HCT116 (cell line): ENCODE measurements around the gene RANBP10. TPM values are rescaled to one million over a fixed set of nuclear protein-coding genes. Genes with fewer than 3 reads are reported as not detected.

ENCODE experiments used
- ATAC-seq: fragments of 200-7000 bp; cut with Tn5 transposase; 2 replicates; pipeline ENCODE4 v1.9.1; 2020; ENCODE audit warnings: mild to moderate bottlenecking, moderate library complexity
- BruUV-seq: library from RNA; stranded (reverse); fragments of 400-500 nt; replicated peaks from 2 replicates; lab custom pipeline; 2021; lab: Mats Ljungman, UMichigan
- CTCF ChIA-PET: fragments of 300-600 bp; sonication (Branson Sonifier 250); formaldehyde crosslinking; loops from one replicate; lab custom pipeline; 2021; ENCODE audit warnings: antibody characterized with exemption; lab: Charles Lee
- POLR2A ChIA-PET: fragments of 300-600, 350-600 bp; sonication (Branson Sonifier 250); formaldehyde crosslinking; loops from one replicate; lab custom pipeline; 2021; ENCODE audit warnings: antibody characterized with exemption; lab: Charles Lee
- RAD21 ChIA-PET, 2 experiments: fragments of 300-600 bp; sonication (Branson Sonifier 250); formaldehyde crosslinking; loops; one replicate each; lab custom pipeline; 2023; ENCODE audit warnings: low total read pairs in 2 of 2; ENCODE audit not compliant: uncharacterized antibody in 2 of 2, unreplicated experiment in 2 of 2, low non-redundant PET in 1 of 2; lab: Charles Lee
- DNase-seq: peaks from one replicate; pipeline ENCODE4 v3.0.0-alpha.2; 2010; ENCODE audit warnings: low read depth, low spot score
- H2AFZ ChIP-seq: fragments of 200-600 bp; shearing (Covaris generic), sonication (generic); 2 replicates; pipeline ENCODE4 v1.6.1; 2017; ENCODE audit warnings: low read depth, mixed run types, mixed read lengths, antibody characterized with exemption, low read length; ENCODE audit not compliant: poor library complexity, severe bottlenecking
- H3K27ac ChIP-seq: 2 replicates; pipeline ENCODE4 v1.5.1; 2012; ENCODE audit warnings: low read depth, low read length
- H3K27me3 ChIP-seq: fragments of 200-600 bp; sonication (generic); 2 replicates; pipeline ENCODE4 v1.6.1; 2016; ENCODE audit warnings: mixed run types, low read length, mixed read lengths; ENCODE audit not compliant: insufficient read depth
- H3K36me3 ChIP-seq, 2 experiments: fragments of 200-500 bp in 1 of 2; fragments of 200-600 bp in 1 of 2; sonication (Bioruptor generic) in 1 of 2; sonication (generic) in 1 of 2; 2 replicates each; pipeline versions ENCODE4 v1.5.1 to v1.6.1; 2014 to 2016; ENCODE audit warnings: low read length in 2 of 2, inconsistent platforms in 1 of 2, mixed read lengths in 1 of 2, mixed run types in 1 of 2; ENCODE audit not compliant: insufficient read depth in 2 of 2, control insufficient read depth in 1 of 2
- H3K4me1 ChIP-seq, 2 experiments: fragments of 200-600 bp in 1 of 2; sonication (generic) in 1 of 2; 2 replicates each; pipeline versions ENCODE4 v1.5.1 to v1.6.1; 2012 to 2017; ENCODE audit warnings: low read length in 2 of 2, inconsistent platforms in 1 of 2, mild to moderate bottlenecking in 1 of 2, mixed read lengths in 1 of 2, mixed run types in 1 of 2, moderate library complexity in 1 of 2; ENCODE audit not compliant: insufficient read depth in 2 of 2, control insufficient read depth in 1 of 2
- H3K4me2 ChIP-seq: fragments of 200-600 bp; sonication (generic); 2 replicates; pipeline ENCODE4 v1.6.1; 2017; ENCODE audit warnings: mixed run types, low read length, mixed read lengths
- H3K4me3 ChIP-seq, 2 experiments: fragments of 200-600 bp in 1 of 2; sonication (generic) in 1 of 2; replicated peaks in 1 of 2; 2 replicates each; pipeline ENCODE4 v1.5.1; 2011 to 2016; ENCODE audit warnings: low read length in 2 of 2, control low read depth in 1 of 2, low read depth in 1 of 2, mild to moderate bottlenecking in 1 of 2, mixed read lengths in 1 of 2, mixed run types in 1 of 2
- H3K79me2 ChIP-seq: fragments of 200-600 bp; sonication (generic); 2 replicates; pipeline ENCODE4 v1.6.1; 2017; ENCODE audit warnings: mild to moderate bottlenecking, mixed run types, low read length, moderate library complexity, mixed read lengths; ENCODE audit not compliant: insufficient read depth
- H3K9ac ChIP-seq: fragments of 200-600 bp; sonication (generic); 2 replicates; pipeline ENCODE4 v1.6.1; 2016; ENCODE audit warnings: low read length, mixed read lengths
- H3K9me2 ChIP-seq: fragments of 200-600 bp; sonication (generic), shearing (Covaris generic); 2 replicates; pipeline ENCODE4 v1.6.1; 2017; ENCODE audit warnings: mixed run types, mild to moderate bottlenecking, moderate library complexity; ENCODE audit not compliant: insufficient read depth
- H3K9me3 ChIP-seq, 2 experiments: fragments of 200-500 bp in 1 of 2; fragments of 200-600 bp in 1 of 2; sonication (Bioruptor generic) in 1 of 2; sonication (generic) in 1 of 2; 2 replicates each; pipeline ENCODE4 v1.6.1; 2014 to 2017; ENCODE audit warnings: low read length in 2 of 2, mixed read lengths in 2 of 2, inconsistent platforms in 1 of 2, low read depth in 1 of 2, mild to moderate bottlenecking in 1 of 2, mixed run types in 1 of 2, moderate library complexity in 1 of 2; ENCODE audit not compliant: control insufficient read depth in 1 of 2, insufficient read depth in 1 of 2
- H4K20me1 ChIP-seq: fragments of 200-600 bp; sonication (generic), shearing (Covaris generic); 2 replicates; pipeline ENCODE4 v1.6.1; 2017; ENCODE audit warnings: mixed run types, mild to moderate bottlenecking, moderate library complexity; ENCODE audit not compliant: insufficient read depth
- ATF3 ChIP-seq: IDR thresholded peaks from 2 replicates; pipeline ENCODE4 v1.6.1; 2012
- CBX3 ChIP-seq: IDR thresholded peaks from 2 replicates; pipeline ENCODE4 v1.6.1; 2012; ENCODE audit warnings: low read depth
- EGR1 ChIP-seq: IDR thresholded peaks from 2 replicates; pipeline ENCODE4 v1.6.1; 2012; ENCODE audit warnings: low read depth
- EZH2 ChIP-seq: fragments of 200-600 bp; sonication (generic); IDR thresholded peaks from 2 replicates; pipeline ENCODE4 v1.6.1; 2017; ENCODE audit warnings: antibody characterized with exemption, mixed run types
- EZH2phosphoT487 ChIP-seq: fragments of 200-600 bp; IDR thresholded peaks from 2 replicates; pipeline ENCODE4 v1.6.1; 2018; ENCODE audit warnings: antibody characterized with exemption, borderline replicate concordance
- FOSL1 ChIP-seq: IDR thresholded peaks from 2 replicates; pipeline ENCODE4 v1.6.1; 2012; ENCODE audit warnings: low read depth
- JUND ChIP-seq: IDR thresholded peaks from 2 replicates; pipeline ENCODE4 v1.6.1; 2012
- POLR2A ChIP-seq: IDR thresholded peaks from 2 replicates; pipeline ENCODE4 v1.7.0; 2011; ENCODE audit warnings: borderline replicate concordance; ENCODE audit not compliant: insufficient read depth, insufficient read length; ENCODE audit errors: extremely low read depth
- POLR2AphosphoS5 ChIP-seq: IDR thresholded peaks from 2 replicates; pipeline ENCODE4 v1.6.1; 2011; ENCODE audit warnings: mild to moderate bottlenecking, low read depth, low read length, moderate library complexity
- SIN3A ChIP-seq: IDR thresholded peaks from 2 replicates; pipeline ENCODE4 v1.6.1; 2012; ENCODE audit warnings: low read depth
- SRF ChIP-seq: IDR thresholded peaks from 2 replicates; pipeline ENCODE4 v1.6.1; 2012; ENCODE audit warnings: low read depth
- TCF7L2 ChIP-seq: IDR thresholded peaks from 2 replicates; pipeline ENCODE4 v1.7.0; 2011; ENCODE audit warnings: borderline replicate concordance, inconsistent platforms; ENCODE audit not compliant: insufficient read depth, insufficient read length; ENCODE audit errors: extremely low read depth
- ZFX ChIP-seq: fragments of 450-650 bp; IDR thresholded peaks from 2 replicates; pipeline ENCODE4 v1.6.1; 2017
- ZNF274 ChIP-seq: fragments of 200-500 bp; sonication (Bioruptor generic); IDR thresholded peaks from 2 replicates; pipeline ENCODE4 v1.6.1; 2014; ENCODE audit warnings: mild to moderate bottlenecking, low read depth, low read length, inconsistent platforms
- intact Hi-C: fragments of 100-400 bp; cut with micrococcal nuclease; formaldehyde crosslinking; loops from 2 replicates; pipeline ENCODE4 v1.10.0; 2022
- total RNA-seq: library from RNA; stranded (reverse); gene quantifications from one replicate; pipeline ENCODE4 v1.2.1, GENCODE V29; 2021; ENCODE audit not compliant: unreplicated experiment
- TF ChIP-seq, protein P1 (sequence below): IDR thresholded peaks from 2 replicates; pipeline ENCODE4 v1.6.1; 2012; ENCODE audit warnings: low read depth
- TF ChIP-seq, protein P2 (sequence below): IDR thresholded peaks from 2 replicates; pipeline ENCODE4 v1.6.1; 2011; ENCODE audit warnings: mild to moderate bottlenecking, low read length, moderate library complexity; ENCODE audit not compliant: insufficient replicate concordance; ENCODE audit errors: extremely low read depth

The RANBP10 gene
- total RNA-seq, 1 experiment from 2014 or later, result 16.9 TPM

DNA sequence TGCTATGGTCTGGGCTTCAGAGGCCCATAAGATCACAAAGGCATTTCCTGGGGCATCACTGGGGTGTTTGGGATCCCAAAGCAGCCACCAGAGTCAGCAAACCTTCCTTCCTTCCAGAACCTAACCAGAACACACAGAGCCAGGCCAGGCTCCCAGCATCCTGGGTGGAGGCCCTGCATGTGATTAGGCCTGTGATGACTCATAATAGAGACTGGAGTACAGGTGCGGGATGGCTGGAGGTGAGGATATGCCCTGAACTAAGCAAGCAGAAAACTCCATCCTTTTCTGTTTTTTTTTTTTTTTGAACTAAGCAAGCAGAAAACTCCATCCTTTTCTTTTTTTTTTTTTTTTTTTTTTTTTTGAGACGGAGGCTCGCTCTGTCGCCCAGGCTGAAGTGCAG, 69.5 kb downstream of the RANBP10 start:
- H3K9me3 ChIP-seq, result no peaks in the 10 kb centered on the region
- intact Hi-C loops, result no loop called here
- BruUV-seq, result no TSS peak
- H3K79me2 ChIP-seq, result no peaks in the 10 kb centered on the region
- no peak overlapping the region for H3K9ac ChIP-seq
- H3K27me3 ChIP-seq, result no peaks in the 10 kb centered on the region
- H3K4me3 ChIP-seq, result no peak overlapping the region
- H3K9me2 ChIP-seq, result no peaks in the 10 kb centered on the region
- H3K27ac ChIP-seq, result no peak overlapping the region
- no peaks in the 10 kb centered on the region for H3K4me1 ChIP-seq
- ATAC-seq (no peak), DNase-seq (no peak)
- ChIA-PET CTCF (no interaction called here), POLR2A (no interaction called here), RAD21 (no interaction called here)
- H3K4me2 ChIP-seq, result no peak overlapping the region
- H4K20me1 ChIP-seq, result no peaks in the 10 kb centered on the region
- no peak overlapping the region for H2AFZ ChIP-seq
- TF ChIP-seq EZH2 (no peak), SIN3A (no peak), ATF3 (no peak), JUND (no peak), EZH2phosphoT487 (no peak), TCF7L2 (no peak), FOSL1 (no peak), CBX3 (no peak), ZNF274 (no peak), SRF (no peak), POLR2AphosphoS5 (no peak), POLR2A (no peak), ZFX (no peak), EGR1 (no peak)
- TF ChIP-seq, protein P1, sequence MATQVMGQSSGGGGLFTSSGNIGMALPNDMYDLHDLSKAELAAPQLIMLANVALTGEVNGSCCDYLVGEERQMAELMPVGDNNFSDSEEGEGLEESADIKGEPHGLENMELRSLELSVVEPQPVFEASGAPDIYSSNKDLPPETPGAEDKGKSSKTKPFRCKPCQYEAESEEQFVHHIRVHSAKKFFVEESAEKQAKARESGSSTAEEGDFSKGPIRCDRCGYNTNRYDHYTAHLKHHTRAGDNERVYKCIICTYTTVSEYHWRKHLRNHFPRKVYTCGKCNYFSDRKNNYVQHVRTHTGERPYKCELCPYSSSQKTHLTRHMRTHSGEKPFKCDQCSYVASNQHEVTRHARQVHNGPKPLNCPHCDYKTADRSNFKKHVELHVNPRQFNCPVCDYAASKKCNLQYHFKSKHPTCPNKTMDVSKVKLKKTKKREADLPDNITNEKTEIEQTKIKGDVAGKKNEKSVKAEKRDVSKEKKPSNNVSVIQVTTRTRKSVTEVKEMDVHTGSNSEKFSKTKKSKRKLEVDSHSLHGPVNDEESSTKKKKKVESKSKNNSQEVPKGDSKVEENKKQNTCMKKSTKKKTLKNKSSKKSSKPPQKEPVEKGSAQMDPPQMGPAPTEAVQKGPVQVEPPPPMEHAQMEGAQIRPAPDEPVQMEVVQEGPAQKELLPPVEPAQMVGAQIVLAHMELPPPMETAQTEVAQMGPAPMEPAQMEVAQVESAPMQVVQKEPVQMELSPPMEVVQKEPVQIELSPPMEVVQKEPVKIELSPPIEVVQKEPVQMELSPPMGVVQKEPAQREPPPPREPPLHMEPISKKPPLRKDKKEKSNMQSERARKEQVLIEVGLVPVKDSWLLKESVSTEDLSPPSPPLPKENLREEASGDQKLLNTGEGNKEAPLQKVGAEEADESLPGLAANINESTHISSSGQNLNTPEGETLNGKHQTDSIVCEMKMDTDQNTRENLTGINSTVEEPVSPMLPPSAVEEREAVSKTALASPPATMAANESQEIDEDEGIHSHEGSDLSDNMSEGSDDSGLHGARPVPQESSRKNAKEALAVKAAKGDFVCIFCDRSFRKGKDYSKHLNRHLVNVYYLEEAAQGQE, result no peak
- TF ChIP-seq, protein P2, sequence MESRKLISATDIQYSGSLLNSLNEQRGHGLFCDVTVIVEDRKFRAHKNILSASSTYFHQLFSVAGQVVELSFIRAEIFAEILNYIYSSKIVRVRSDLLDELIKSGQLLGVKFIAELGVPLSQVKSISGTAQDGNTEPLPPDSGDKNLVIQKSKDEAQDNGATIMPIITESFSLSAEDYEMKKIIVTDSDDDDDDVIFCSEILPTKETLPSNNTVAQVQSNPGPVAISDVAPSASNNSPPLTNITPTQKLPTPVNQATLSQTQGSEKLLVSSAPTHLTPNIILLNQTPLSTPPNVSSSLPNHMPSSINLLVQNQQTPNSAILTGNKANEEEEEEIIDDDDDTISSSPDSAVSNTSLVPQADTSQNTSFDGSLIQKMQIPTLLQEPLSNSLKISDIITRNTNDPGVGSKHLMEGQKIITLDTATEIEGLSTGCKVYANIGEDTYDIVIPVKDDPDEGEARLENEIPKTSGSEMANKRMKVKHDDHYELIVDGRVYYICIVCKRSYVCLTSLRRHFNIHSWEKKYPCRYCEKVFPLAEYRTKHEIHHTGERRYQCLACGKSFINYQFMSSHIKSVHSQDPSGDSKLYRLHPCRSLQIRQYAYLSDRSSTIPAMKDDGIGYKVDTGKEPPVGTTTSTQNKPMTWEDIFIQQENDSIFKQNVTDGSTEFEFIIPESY, result no peak
- H3K36me3 ChIP-seq, result no peaks in the 10 kb centered on the region
